IMR-90 (cell line): ENCODE data around the gene YLPM1. TPM values are rescaled to one million over a fixed set of nuclear protein-coding genes. Genes with fewer than 3 reads are reported as not detected.
A peak's percentile ranks its signal among the peaks of the same experiment; 100 is the strongest.

Source experiments
- ATAC-seq: fragments of 200-7000 bp; cut with Tn5 transposase; 2 replicates; pipeline ENCODE4 v1.9.1; 2020; ENCODE audit warnings: low read depth, mild to moderate bottlenecking, moderate library complexity
- BruUV-seq: library from RNA; stranded (reverse); fragments of 400-500 nt; replicated peaks from 2 replicates; lab custom pipeline; 2021; lab: Mats Ljungman, UMichigan
- CTCF ChIA-PET: fragments of 300-600 bp; formaldehyde crosslinking; extraction: SDS; loops from one replicate; lab custom pipeline; 2021; ENCODE audit warnings: antibody characterized with exemption; lab: Yijun Ruan, JAX
- POLR2A ChIA-PET: fragments of 300-600 bp; sonication (Branson Sonifier 250); formaldehyde crosslinking; loops from one replicate; lab custom pipeline; 2022; ENCODE audit warnings: antibody characterized with exemption; ENCODE audit not compliant: unreplicated experiment; lab: Charles Lee
- DNase-seq: peaks from one replicate; pipeline ENCODE4 v3.0.0; 2013
- H2AFZ ChIP-seq: replicated peaks from 2 replicates; pipeline ENCODE3; 2013; ENCODE audit warnings: low read length, mild to moderate bottlenecking; ENCODE audit not compliant: poor library complexity
- H2AK5ac ChIP-seq: 2 replicates; pipeline ENCODE4 v1.6.1; 2013; ENCODE audit warnings: low read depth, low read length, inconsistent platforms
- H2AK9ac ChIP-seq: replicated peaks from 2 replicates; pipeline ENCODE3; 2013; ENCODE audit warnings: mild to moderate bottlenecking, low read depth, low read length, moderate library complexity; ENCODE audit not compliant: poor library complexity
- H2BK120ac ChIP-seq: 2 replicates; pipeline ENCODE4 v1.6.1; 2013; ENCODE audit warnings: low read depth, low read length, inconsistent platforms
- H2BK15ac ChIP-seq: 3 replicates; pipeline ENCODE4 v1.6.1; 2013; ENCODE audit warnings: low read depth, low read length, inconsistent platforms
- H2BK20ac ChIP-seq: 2 replicates; pipeline ENCODE4 v1.6.1; 2013; ENCODE audit warnings: low read depth, mild to moderate bottlenecking, inconsistent platforms, low read length, moderate library complexity
- H2BK5ac ChIP-seq: 2 replicates; pipeline ENCODE4 v1.6.1; 2013; ENCODE audit warnings: mild to moderate bottlenecking, low read depth, low read length, inconsistent platforms; ENCODE audit not compliant: poor library complexity, severe bottlenecking
- H3K14ac ChIP-seq: replicated peaks from 2 replicates; pipeline ENCODE4 v1.6.1; 2013; ENCODE audit warnings: low read depth, low read length, inconsistent platforms
- H3K18ac ChIP-seq: 2 replicates; pipeline ENCODE4 v1.6.1; 2013; ENCODE audit warnings: low read depth, low read length, control low read depth
- H3K23ac ChIP-seq: 2 replicates; pipeline ENCODE4 v1.6.1; 2013; ENCODE audit warnings: low read depth, low read length, inconsistent platforms
- H3K27ac ChIP-seq: 2 replicates; pipeline ENCODE4 v1.5.1; 2013; ENCODE audit warnings: mild to moderate bottlenecking, control low read depth, low read length; ENCODE audit not compliant: insufficient read depth
- H3K27me3 ChIP-seq: 2 replicates; pipeline ENCODE4 v1.6.1; 2013; ENCODE audit warnings: low read length; ENCODE audit not compliant: control insufficient read depth, insufficient read depth
- H3K36me3 ChIP-seq: 2 replicates; pipeline ENCODE4 v1.6.1; 2013; ENCODE audit warnings: low read length, mixed read lengths; ENCODE audit not compliant: control insufficient read depth, insufficient read depth
- H3K4ac ChIP-seq: 2 replicates; pipeline ENCODE4 v1.6.1; 2013; ENCODE audit warnings: low read depth, low read length, inconsistent platforms
- H3K4me1 ChIP-seq: 2 replicates; pipeline ENCODE4 v1.6.1; 2013; ENCODE audit warnings: low read length, mixed read lengths; ENCODE audit not compliant: control insufficient read depth, insufficient read depth
- H3K4me2 ChIP-seq: 2 replicates; pipeline ENCODE4 v1.6.1; 2013; ENCODE audit warnings: low read depth, mild to moderate bottlenecking, control low read depth, low read length, moderate library complexity
- H3K4me3 ChIP-seq: 2 replicates; pipeline ENCODE4 v1.5.1; 2013; ENCODE audit warnings: low read depth, mild to moderate bottlenecking, control low read depth, low read length, moderate library complexity; ENCODE audit not compliant: insufficient read depth
- H3K56ac ChIP-seq: 2 replicates; pipeline ENCODE4 v1.6.1; 2013; ENCODE audit warnings: low read length, inconsistent platforms; ENCODE audit not compliant: insufficient read depth; ENCODE audit errors: extremely low read depth
- H3K79me1 ChIP-seq, 2 experiments: 2 replicates each; pipeline ENCODE4 v1.6.1; 2013; ENCODE audit warnings: low read length in 2 of 2, inconsistent platforms in 1 of 2, low read depth in 1 of 2
- H3K9ac ChIP-seq: 2 replicates; pipeline ENCODE4 v1.6.1; 2013; ENCODE audit warnings: low read depth, low read length, control low read depth
- H3K9me1 ChIP-seq: 2 replicates; pipeline ENCODE4 v1.6.1; 2013; ENCODE audit warnings: low read length, inconsistent platforms; ENCODE audit not compliant: insufficient read depth
- H3K9me3 ChIP-seq: 2 replicates; pipeline ENCODE4 v1.6.1; 2013; ENCODE audit warnings: low read length; ENCODE audit not compliant: control insufficient read depth, insufficient read depth
- H4K20me1 ChIP-seq: 2 replicates; pipeline ENCODE4 v1.6.1; 2013; ENCODE audit warnings: low read length, inconsistent platforms; ENCODE audit not compliant: insufficient read depth
- H4K5ac ChIP-seq: 2 replicates; pipeline ENCODE4 v1.6.1; 2013; ENCODE audit warnings: mild to moderate bottlenecking, low read depth, low read length, control low read depth
- H4K8ac ChIP-seq, 2 experiments: 2 replicates each; pipeline ENCODE4 v1.6.1; 2013; ENCODE audit warnings: low read depth in 2 of 2, low read length in 2 of 2, control low read depth in 1 of 2, inconsistent platforms in 1 of 2
- H4K91ac ChIP-seq: 2 replicates; pipeline ENCODE4 v1.6.1; 2013; ENCODE audit warnings: low read depth, low read length, inconsistent platforms; ENCODE audit not compliant: insufficient read depth
- SMC3 ChIP-seq: fragments of 150-350 bp; IDR thresholded peaks from 2 replicates; pipeline ENCODE4 v1.6.1; 2016; ENCODE audit warnings: low read depth, mild to moderate bottlenecking, antibody characterized with exemption, low read length, moderate library complexity
- USF2 ChIP-seq: fragments of 150-350 bp; IDR thresholded peaks from 2 replicates; pipeline ENCODE4 v1.6.1; 2017; ENCODE audit warnings: mild to moderate bottlenecking, antibody characterized with exemption, low read length, low read depth
- WGBS, 2 experiments: methylation state at CpG; one replicate each; pipeline versions ENCODE4 v1.1.5 to v1.1.7; 2013; ENCODE audit warnings: missing lambda C conversion rate in 2 of 2; ENCODE audit not compliant: insufficient read length in 1 of 2; ENCODE audit errors: extremely low coverage in 2 of 2; 5-methylcytosine and 5-hydroxymethylcytosine counted together
- dilution Hi-C: fragments of 300-500 bp; cut with HindIII; formaldehyde crosslinking; loops from one replicate; pipeline ENCODE4 v1.14.3; 2018; ENCODE audit warnings: low sequenced_read_pairs; ENCODE audit not compliant: unreplicated experiment
- in situ Hi-C: fragments of 300-500 bp; cut with MboI; formaldehyde crosslinking; loops from 3 replicates; pipeline ENCODE4 v1.14.3; 2019; ENCODE audit warnings: low sequenced_read_pairs, inconsistent platforms, mixed read lengths
- intact Hi-C: fragments of 100-400 bp; cut with micrococcal nuclease; formaldehyde crosslinking; loops from 2 replicates; pipeline ENCODE4 v1.10.0; 2022
- polyA plus RNA-seq, 3 experiments: library from polyadenylated mRNA; depleted of rRNA; stranded (reverse); fragments of >200 nt; gene quantifications; 2 replicates each; pipeline ENCODE4 v1.2.3, GENCODE V29; 2012; ENCODE audit warnings: low replicate concordance in 1 of 3
- total RNA-seq: library from RNA; depleted of rRNA; stranded (reverse); fragments of >200 nt; gene quantifications from 2 replicates; pipeline ENCODE4 v1.2.3, GENCODE V29; 2012

Gene YLPM1
- total and polyA plus RNA-seq, 2 of the 4 experiments (the other 2 are of a cell fraction), result 8.2 to 19.7 TPM

- Histone ChIP-seq H3K4ac (no peak overlapping the region), H4K5ac (no peak overlapping the region), H3K14ac (no peak overlapping the region; the same call in 1 of the 2 replicates), H2BK15ac (no peak overlapping the region), H3K79me1 (peaks cover 7 to 25% of the 10 kb centered on the region in 2 experiments; a peak in 2 of 4 replicates), H4K20me1 (peaks cover 6% of the 10 kb centered on the region; the same call in 1 of the 2 replicates), H3K18ac (no peak overlapping the region), H3K9me1 (peaks cover 5% of the 10 kb centered on the region; the same call in 1 of the 2 replicates), H3K27ac (peak overlapping the region; percentile 62; the same call in 1 of the 2 replicates), H3K36me3 (peaks cover 9% of the 10 kb centered on the region), H2AFZ (no peak overlapping the region), H4K8ac (no peak overlapping the region), H3K4me2 (peak overlapping the region; percentile 25; the same call in 1 of the 2 replicates), H3K56ac (no peak overlapping the region), H2BK120ac (no peak overlapping the region), H3K4me1 (peaks cover 18% of the 10 kb centered on the region), H3K23ac (no peak overlapping the region), H2AK9ac (no peak overlapping the region), H2BK20ac (no peak overlapping the region), H3K9ac (no peak overlapping the region), H3K4me3 (no peak overlapping the region), H3K9me3 (no peaks in the 10 kb centered on the region), H4K91ac (no peak overlapping the region), H2BK5ac (peak overlapping the region; percentile 77), H3K27me3 (no peaks in the 10 kb centered on the region), H2AK5ac (no peak overlapping the region)
- CTCF ChIA-PET, result interaction anchor here (1.2 kb wide), 1 partner anchor 24 kb away, joined by 5 read pairs; no protein-coding TSS in a partner anchor
- no TSS peak for BruUV-seq
- no peak for TF ChIP-seq USF2
- no peak for TF ChIP-seq SMC3
- intact Hi-C loops (no loop called here), dilution Hi-C loops (no loop called here), in situ Hi-C loops (no loop called here)
- POLR2A ChIA-PET, result interaction anchor here (1.0 kb wide), 1 partner anchor 227 kb away, joined by 3 read pairs; no protein-coding TSS in a partner anchor
- DNase-seq (peak; percentile 47), ATAC-seq (peak; percentile 28; the same call in 1 of the 2 replicates)
- no CpG with 5 or more reads among the region's 1 CpG for WGBS, 2 experiments
Observed at GRCh38 chr14:74836251-74836960, 73.3 kb downstream of the YLPM1 start.
